ENCODE measurements around the gene PUS3.

Gene PUS3

GRCh38 chr11:125931668-125932067 lies 28.7 kb upstream of the PUS3 start:
- POLR2A ChIA-PET = no interaction called here

GRCh38 chr11:125931116-125931515 lies 28.1 kb upstream of the PUS3 start:
- Histone ChIP-seq H3K4me1 (ENCODE audit: control extremely low read depth in 1 of 4, control insufficient read depth in 4 of 4, insufficient read depth in 4 of 4, low read length in 3 of 4) (peaks cover 0 to 2% (median 0%) of the 10 kb centered on the region in 4 experiments), H3K9me3 (ENCODE audit: control extremely low read depth in 1 of 5, control insufficient read depth in 4 of 5, insufficient read depth in 2 of 5, low read depth in 1 of 5, low read length in 4 of 5) (no peaks in the 10 kb centered on the region), H3K4me3 (ENCODE audit: control insufficient read depth in 1 of 7, extremely low read depth in 1 of 7, insufficient read depth in 4 of 7, low read depth in 2 of 7, low read length in 6 of 7) (no peak overlapping the region), H3K36me3 (ENCODE audit: control insufficient read depth in 4 of 4, insufficient read depth in 4 of 4, low read length in 3 of 4) (no peaks in the 10 kb centered on the region), H3K27ac (ENCODE audit: insufficient read depth in 1 of 2, low read depth in 1 of 2, low read length in 2 of 2, poor library complexity in 1 of 2, severe bottlenecking in 2 of 2) (no peak overlapping the region), H3K27me3 (replicated peaks in 2 of 5; ENCODE audit: control insufficient read depth in 4 of 5, insufficient read depth in 5 of 5, low read length in 4 of 5) (peaks cover 0 to 27% (median 6%) of the 10 kb centered on the region in 5 experiments)
- ChIA-PET CTCF (interaction anchor here (1.5 kb wide), 1 partner anchor 8 kb away, joined by 5 read pairs; no protein-coding TSS in a partner anchor), POLR2A (no interaction called here)
- DNase-seq = no peak
- 89% methylated on average over 3 of the region's 3 CpGs for WGBS (ENCODE audit: insufficient coverage)

More at GRCh38 chr11:125931668-125932067, 28.7 kb upstream of the PUS3 start:
- DNase-seq = no peak
- Histone ChIP-seq H3K4me1 (ENCODE audit: control extremely low read depth in 1 of 4, control insufficient read depth in 4 of 4, insufficient read depth in 4 of 4, low read length in 3 of 4) (peaks cover 0 to 2% (median 0%) of the 10 kb centered on the region in 4 experiments), H3K36me3 (ENCODE audit: control insufficient read depth in 4 of 4, insufficient read depth in 4 of 4, low read length in 3 of 4) (no peaks in the 10 kb centered on the region), H3K4me3 (ENCODE audit: control insufficient read depth in 1 of 7, extremely low read depth in 1 of 7, insufficient read depth in 4 of 7, low read depth in 2 of 7, low read length in 6 of 7) (no peak overlapping the region), H3K27ac (ENCODE audit: insufficient read depth in 1 of 2, low read depth in 1 of 2, low read length in 2 of 2, poor library complexity in 1 of 2, severe bottlenecking in 2 of 2) (no peak overlapping the region), H3K27me3 (replicated peaks in 2 of 5; ENCODE audit: control insufficient read depth in 4 of 5, insufficient read depth in 5 of 5, low read length in 4 of 5) (peaks cover 0 to 27% (median 6%) of the 10 kb centered on the region in 5 experiments), H3K9me3 (ENCODE audit: control extremely low read depth in 1 of 5, control insufficient read depth in 4 of 5, insufficient read depth in 2 of 5, low read depth in 1 of 5, low read length in 4 of 5) (no peaks in the 10 kb centered on the region)
- CTCF ChIA-PET = interaction anchor here (1.5 kb wide), 1 partner anchor 8 kb away, joined by 5 read pairs; no protein-coding TSS in a partner anchor
- 83% methylated on average over 5 of the region's 6 CpGs for WGBS (ENCODE audit: insufficient coverage)

- no peak for DNase-seq
- H3K27ac ChIP-seq (ENCODE audit: insufficient read depth in 1 of 2, low read depth in 1 of 2, low read length in 2 of 2, poor library complexity in 1 of 2, severe bottlenecking in 2 of 2) = no peak overlapping the region
- no peaks in the 10 kb centered on the region for H3K36me3 ChIP-seq (ENCODE audit: control insufficient read depth in 4 of 4, insufficient read depth in 4 of 4, low read length in 3 of 4)
- no peaks in the 10 kb centered on the region for H3K9me3 ChIP-seq (ENCODE audit: control extremely low read depth in 1 of 5, control insufficient read depth in 4 of 5, insufficient read depth in 2 of 5, low read depth in 1 of 5, low read length in 4 of 5)
- H3K4me3 ChIP-seq (ENCODE audit: control insufficient read depth in 1 of 7, extremely low read depth in 1 of 7, insufficient read depth in 4 of 7, low read depth in 2 of 7, low read length in 6 of 7) = no peak overlapping the region
- peaks cover 0 to 2% (median 0%) of the 10 kb centered on the region in 4 experiments for H3K4me1 ChIP-seq (ENCODE audit: control extremely low read depth in 1 of 4, control insufficient read depth in 4 of 4, insufficient read depth in 4 of 4, low read length in 3 of 4)
- ChIA-PET POLR2A (no interaction called here), CTCF (no interaction called here)
- WGBS (ENCODE audit: insufficient coverage) = 86% methylated on average over 3 of the region's 11 CpGs
- peaks cover 0 to 24% (median 6%) of the 10 kb centered on the region in 5 experiments for H3K27me3 ChIP-seq (replicated peaks in 2 of 5; ENCODE audit: control insufficient read depth in 4 of 5, insufficient read depth in 5 of 5, low read length in 4 of 5)
Observed at GRCh38 chr11:125930076-125930450, 27.1 kb upstream of the PUS3 start.

GRCh38 chr11:125929445-125930075 lies 26.6 kb upstream of the PUS3 start:
- H3K27ac ChIP-seq (ENCODE audit: insufficient read depth in 1 of 2, low read depth in 1 of 2, low read length in 2 of 2, poor library complexity in 1 of 2, severe bottlenecking in 2 of 2) = no peak overlapping the region
- DNase-seq = no peak
- POLR2A ChIA-PET = interaction anchor here (0.6 kb wide), 1 partner anchor 19 kb away, joined by 3 read pairs; no protein-coding TSS in a partner anchor
- H3K4me1 ChIP-seq (ENCODE audit: control extremely low read depth in 1 of 4, control insufficient read depth in 4 of 4, insufficient read depth in 4 of 4, low read length in 3 of 4) = peaks cover 0 to 2% (median 0%) of the 10 kb centered on the region in 4 experiments
- no peak overlapping the region for H3K4me3 ChIP-seq (ENCODE audit: control insufficient read depth in 1 of 7, extremely low read depth in 1 of 7, insufficient read depth in 4 of 7, low read depth in 2 of 7, low read length in 6 of 7)
- H3K27me3 ChIP-seq (replicated peaks in 2 of 5; ENCODE audit: control insufficient read depth in 4 of 5, insufficient read depth in 5 of 5, low read length in 4 of 5) = peaks cover 0 to 24% (median 6%) of the 10 kb centered on the region in 5 experiments
- H3K36me3 ChIP-seq (ENCODE audit: control insufficient read depth in 4 of 4, insufficient read depth in 4 of 4, low read length in 3 of 4) = no peaks in the 10 kb centered on the region
- CTCF ChIA-PET = no interaction called here
- 92% methylated on average over 7 of the region's 9 CpGs for WGBS (ENCODE audit: insufficient coverage)
- H3K9me3 ChIP-seq (ENCODE audit: control extremely low read depth in 1 of 5, control insufficient read depth in 4 of 5, insufficient read depth in 2 of 5, low read depth in 1 of 5, low read length in 4 of 5) = no peaks in the 10 kb centered on the region

- ChIA-PET POLR2A (no interaction called here), CTCF (interaction anchor here (1.8 kb wide), 1 partner anchor 197 kb away, joined by 6 read pairs; no protein-coding TSS in a partner anchor)
- 100% methylated on average over 9 of the region's 12 CpGs for WGBS (ENCODE audit: insufficient coverage)
- Histone ChIP-seq H3K4me3 (ENCODE audit: control insufficient read depth in 1 of 7, extremely low read depth in 1 of 7, insufficient read depth in 4 of 7, low read depth in 2 of 7, low read length in 6 of 7) (no peak overlapping the region), H3K9me3 (ENCODE audit: control extremely low read depth in 1 of 5, control insufficient read depth in 4 of 5, insufficient read depth in 2 of 5, low read depth in 1 of 5, low read length in 4 of 5) (no peaks in the 10 kb centered on the region), H3K27ac (ENCODE audit: insufficient read depth in 1 of 2, low read depth in 1 of 2, low read length in 2 of 2, poor library complexity in 1 of 2, severe bottlenecking in 2 of 2) (no peak overlapping the region), H3K4me1 (ENCODE audit: control extremely low read depth in 1 of 4, control insufficient read depth in 4 of 4, insufficient read depth in 4 of 4, low read length in 3 of 4) (peaks cover 0 to 2% (median 0%) of the 10 kb centered on the region in 4 experiments), H3K27me3 (replicated peaks in 2 of 5; ENCODE audit: control insufficient read depth in 4 of 5, insufficient read depth in 5 of 5, low read length in 4 of 5) (peaks cover 0 to 15% (median 6%) of the 10 kb centered on the region in 5 experiments), H3K36me3 (ENCODE audit: control insufficient read depth in 4 of 4, insufficient read depth in 4 of 4, low read length in 3 of 4) (no peaks in the 10 kb centered on the region)
- no peak for DNase-seq
Observed at GRCh38 chr11:125926682-125927081, 23.7 kb upstream of the PUS3 start.

- H3K4me1 ChIP-seq (ENCODE audit: control extremely low read depth in 1 of 4, control insufficient read depth in 4 of 4, insufficient read depth in 4 of 4, low read length in 3 of 4) = peaks cover 0 to 2% (median 0%) of the 10 kb centered on the region in 4 experiments
- H3K36me3 ChIP-seq (ENCODE audit: control insufficient read depth in 4 of 4, insufficient read depth in 4 of 4, low read length in 3 of 4) = no peaks in the 10 kb centered on the region
- H3K4me3 ChIP-seq (ENCODE audit: control insufficient read depth in 1 of 7, extremely low read depth in 1 of 7, insufficient read depth in 4 of 7, low read depth in 2 of 7, low read length in 6 of 7) = no peak overlapping the region
- DNase-seq = no peak
- peaks cover 0 to 13% (median 6%) of the 10 kb centered on the region in 5 experiments for H3K27me3 ChIP-seq (replicated peaks in 2 of 5; ENCODE audit: control insufficient read depth in 4 of 5, insufficient read depth in 5 of 5, low read length in 4 of 5)
- POLR2A ChIA-PET = no interaction called here
- H3K27ac ChIP-seq (ENCODE audit: insufficient read depth in 1 of 2, low read depth in 1 of 2, low read length in 2 of 2, poor library complexity in 1 of 2, severe bottlenecking in 2 of 2) = no peak overlapping the region
- WGBS (ENCODE audit: insufficient coverage) = 76% methylated on average over 2 of the region's 3 CpGs
- CTCF ChIA-PET = interaction anchor here (1.0 to 5.6 kb wide), 5 partner anchors 16 to 265 kb away, joined by 3 to 84 read pairs (median 4); partner anchors contain the start of gene PUS3
- no peaks in the 10 kb centered on the region for H3K9me3 ChIP-seq (ENCODE audit: control extremely low read depth in 1 of 5, control insufficient read depth in 4 of 5, insufficient read depth in 2 of 5, low read depth in 1 of 5, low read length in 4 of 5)
Observed at GRCh38 chr11:125925804-125926203, 22.8 kb upstream of the PUS3 start.

DNA sequence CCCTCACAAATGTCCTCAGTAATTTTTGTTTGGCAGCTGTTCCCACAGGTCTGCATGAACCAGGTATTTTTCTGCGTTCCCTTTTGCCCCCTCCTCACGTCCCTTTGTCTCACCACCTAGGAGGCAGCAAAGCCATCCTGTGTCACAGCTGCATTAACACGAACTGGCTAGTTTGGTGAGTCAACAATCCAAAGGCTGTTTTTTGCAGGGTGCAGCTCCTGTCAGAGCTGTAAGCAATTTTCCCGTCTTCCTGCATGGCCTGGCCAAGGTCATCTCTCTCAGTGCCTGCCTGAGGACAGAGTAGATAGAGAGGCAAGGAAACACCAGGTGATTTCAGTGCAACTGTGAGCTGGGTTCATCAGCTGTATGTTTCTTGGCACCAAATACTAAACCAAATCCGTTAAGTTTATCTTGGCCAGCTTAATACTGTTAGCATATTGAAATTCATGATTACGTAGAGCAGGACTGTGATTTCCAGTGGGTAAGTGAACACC lies 22.3 kb upstream of the PUS3 start:
- DNase-seq = no peak
- Histone ChIP-seq H3K36me3 (ENCODE audit: control insufficient read depth in 4 of 4, insufficient read depth in 4 of 4, low read length in 3 of 4) (no peaks in the 10 kb centered on the region), H3K27me3 (replicated peaks in 2 of 5; ENCODE audit: control insufficient read depth in 4 of 5, insufficient read depth in 5 of 5, low read length in 4 of 5) (peaks cover 0 to 13% (median 8%) of the 10 kb centered on the region in 5 experiments), H3K4me3 (ENCODE audit: control insufficient read depth in 1 of 7, extremely low read depth in 1 of 7, insufficient read depth in 4 of 7, low read depth in 2 of 7, low read length in 6 of 7) (no peak overlapping the region), H3K4me1 (ENCODE audit: control extremely low read depth in 1 of 4, control insufficient read depth in 4 of 4, insufficient read depth in 4 of 4, low read length in 3 of 4) (peaks cover 0 to 2% (median 0%) of the 10 kb centered on the region in 4 experiments), H3K27ac (ENCODE audit: insufficient read depth in 1 of 2, low read depth in 1 of 2, low read length in 2 of 2, poor library complexity in 1 of 2, severe bottlenecking in 2 of 2) (no peak overlapping the region), H3K9me3 (ENCODE audit: control extremely low read depth in 1 of 5, control insufficient read depth in 4 of 5, insufficient read depth in 2 of 5, low read depth in 1 of 5, low read length in 4 of 5) (no peaks in the 10 kb centered on the region)
- ChIA-PET CTCF (interaction anchor here (1.0 to 5.6 kb wide), 6 partner anchors 16 to 265 kb away, joined by 3 to 84 read pairs (median 4); partner anchors contain the start of genes PUS3 and VSIG10L2), POLR2A (no interaction called here)
- WGBS (ENCODE audit: insufficient coverage) = 89% methylated on average over 6 of the region's 6 CpGs
